ENCODE data around the gene GLRA1.

The GLRA1 gene

DNA sequence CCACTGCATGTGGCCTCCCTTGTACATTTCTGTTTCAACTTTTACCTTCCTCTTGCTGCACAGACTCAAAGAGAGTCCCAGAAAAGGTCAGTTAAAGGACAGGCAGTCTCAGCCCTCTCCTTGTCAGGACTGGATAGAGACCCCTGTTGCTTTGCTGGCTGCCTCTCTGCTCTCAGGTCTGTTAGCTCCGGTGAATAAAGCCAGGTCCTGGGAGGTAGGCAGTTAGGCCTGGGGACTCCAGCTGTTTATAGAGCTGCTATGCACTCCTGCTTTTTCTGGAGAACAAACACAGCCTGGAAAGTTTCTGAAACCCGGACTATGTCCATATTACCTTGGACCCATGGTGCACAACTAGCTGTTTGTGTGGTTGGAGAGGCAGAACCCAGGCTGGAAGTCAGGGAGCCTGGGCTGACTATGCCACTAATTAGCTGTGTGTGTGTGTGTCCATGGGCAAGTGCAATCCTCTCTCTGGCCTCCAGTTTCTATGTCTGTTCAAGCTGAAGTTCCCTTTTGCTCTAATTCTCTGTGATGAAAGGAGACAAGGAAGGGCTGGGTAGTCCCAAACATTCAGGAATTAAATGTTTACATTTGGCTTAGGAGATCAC is 42.9 kb downstream of the GLRA1 start:
- Histone ChIP-seq H2AFZ (ENCODE audit: low read length) (no peak overlapping the region), H3K9me2 (ENCODE audit: low read depth, low read length) (no peaks in the 10 kb centered on the region), H3K4me2 (ENCODE audit: low read length) (no peak overlapping the region), H4K20me1 (ENCODE audit: insufficient read depth, low read length) (no peaks in the 10 kb centered on the region), H3K36me3 (ENCODE audit: insufficient read depth, low read length) (no peaks in the 10 kb centered on the region), H3K9me3 (ENCODE audit: low read length) (no peaks in the 10 kb centered on the region), H3K4me3 (ENCODE audit: low read depth, low read length, poor library complexity, severe bottlenecking) (no peak overlapping the region), H3F3A (ENCODE audit: insufficient read depth, low read length) (no peaks in the 10 kb centered on the region), H3K27me3 (ENCODE audit: insufficient read depth, low read length) (no peaks in the 10 kb centered on the region), H3K79me2 (ENCODE audit: insufficient read depth, low read length) (no peaks in the 10 kb centered on the region), H3K9ac (ENCODE audit: low read length) (no peak overlapping the region), H3K27ac (ENCODE audit: low read depth, low read length, poor library complexity, severe bottlenecking) (no peak overlapping the region), H3K4me1 (ENCODE audit: insufficient read depth, low read length, severe bottlenecking) (no peaks in the 10 kb centered on the region)
- no peak for TF ChIP-seq EZH2 (IDR thresholded peaks at IDR 0.05; ENCODE audit: borderline replicate concordance, low read length)
- TF ChIP-seq, protein P1, sequence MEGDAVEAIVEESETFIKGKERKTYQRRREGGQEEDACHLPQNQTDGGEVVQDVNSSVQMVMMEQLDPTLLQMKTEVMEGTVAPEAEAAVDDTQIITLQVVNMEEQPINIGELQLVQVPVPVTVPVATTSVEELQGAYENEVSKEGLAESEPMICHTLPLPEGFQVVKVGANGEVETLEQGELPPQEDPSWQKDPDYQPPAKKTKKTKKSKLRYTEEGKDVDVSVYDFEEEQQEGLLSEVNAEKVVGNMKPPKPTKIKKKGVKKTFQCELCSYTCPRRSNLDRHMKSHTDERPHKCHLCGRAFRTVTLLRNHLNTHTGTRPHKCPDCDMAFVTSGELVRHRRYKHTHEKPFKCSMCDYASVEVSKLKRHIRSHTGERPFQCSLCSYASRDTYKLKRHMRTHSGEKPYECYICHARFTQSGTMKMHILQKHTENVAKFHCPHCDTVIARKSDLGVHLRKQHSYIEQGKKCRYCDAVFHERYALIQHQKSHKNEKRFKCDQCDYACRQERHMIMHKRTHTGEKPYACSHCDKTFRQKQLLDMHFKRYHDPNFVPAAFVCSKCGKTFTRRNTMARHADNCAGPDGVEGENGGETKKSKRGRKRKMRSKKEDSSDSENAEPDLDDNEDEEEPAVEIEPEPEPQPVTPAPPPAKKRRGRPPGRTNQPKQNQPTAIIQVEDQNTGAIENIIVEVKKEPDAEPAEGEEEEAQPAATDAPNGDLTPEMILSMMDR (IDR thresholded peaks at IDR 0.05; ENCODE audit: low read length): no peak

DNA sequence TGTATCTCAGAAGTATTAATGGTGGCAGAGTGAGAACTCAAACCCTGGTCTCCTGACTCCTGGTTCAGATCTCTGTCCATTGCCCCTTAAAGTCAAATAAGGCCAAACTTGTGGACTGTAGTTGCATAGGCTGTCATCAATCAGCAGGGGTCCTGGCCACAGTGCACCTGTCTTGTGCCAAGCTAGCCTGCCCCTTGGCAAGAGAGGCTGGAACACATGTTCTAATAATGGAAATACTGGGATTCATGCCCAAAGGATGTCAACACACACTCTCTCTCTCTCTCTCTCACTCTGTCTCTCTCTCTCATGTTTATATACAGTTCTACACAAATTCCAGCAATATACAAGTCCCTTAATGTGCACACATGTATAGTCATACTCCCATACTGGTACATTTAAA is 44.3 kb downstream of the GLRA1 start:
- H3K27ac ChIP-seq (ENCODE audit: low read depth, low read length, poor library complexity, severe bottlenecking): no peak overlapping the region
- no peaks in the 10 kb centered on the region for H3K4me1 ChIP-seq (ENCODE audit: insufficient read depth, low read length, severe bottlenecking)
- H3K79me2 ChIP-seq (ENCODE audit: insufficient read depth, low read length): no peaks in the 10 kb centered on the region
- no peak overlapping the region for H3K4me2 ChIP-seq (ENCODE audit: low read length)
- H2AFZ ChIP-seq (ENCODE audit: low read length): no peak overlapping the region
- H3K36me3 ChIP-seq (ENCODE audit: insufficient read depth, low read length): no peaks in the 10 kb centered on the region
- no peaks in the 10 kb centered on the region for H4K20me1 ChIP-seq (ENCODE audit: insufficient read depth, low read length)
- H3F3A ChIP-seq (ENCODE audit: insufficient read depth, low read length): no peaks in the 10 kb centered on the region
- no peak overlapping the region for H3K9ac ChIP-seq (ENCODE audit: low read length)
- no peak for TF ChIP-seq EZH2 (IDR thresholded peaks at IDR 0.05; ENCODE audit: borderline replicate concordance, low read length)
- TF ChIP-seq, protein P1 (IDR thresholded peaks at IDR 0.05; ENCODE audit: low read length): no peak
- no peaks in the 10 kb centered on the region for H3K27me3 ChIP-seq (ENCODE audit: insufficient read depth, low read length)
- no peak overlapping the region for H3K4me3 ChIP-seq (ENCODE audit: low read depth, low read length, poor library complexity, severe bottlenecking)
- H3K9me2 ChIP-seq (ENCODE audit: low read depth, low read length): no peaks in the 10 kb centered on the region
- no peaks in the 10 kb centered on the region for H3K9me3 ChIP-seq (ENCODE audit: low read length)

DNA sequence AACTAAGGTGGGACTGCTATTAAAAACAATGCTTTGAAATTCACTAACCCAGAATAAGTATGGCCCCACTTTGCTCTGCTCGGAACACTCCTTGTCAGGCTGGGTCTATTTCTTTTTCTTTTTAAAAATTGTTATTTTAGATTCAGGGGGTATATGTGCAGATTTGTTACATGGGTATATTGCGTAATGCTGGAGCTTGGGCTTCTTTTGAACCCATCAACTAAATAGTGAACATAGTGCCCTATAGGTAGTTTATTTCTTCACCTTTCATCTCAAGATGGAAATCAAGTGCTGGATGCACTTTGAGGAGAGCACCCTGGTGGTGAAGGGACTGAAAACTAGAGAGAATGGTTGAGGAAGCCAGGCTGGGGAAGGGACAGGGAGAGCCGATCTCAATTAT is 51.0 kb downstream of the GLRA1 start:
- Histone ChIP-seq H3K4me2 (ENCODE audit: low read length) (no peak overlapping the region), H3K9ac (ENCODE audit: low read length) (no peak overlapping the region)

More for the DNA sequence above, 51.0 kb downstream of the GLRA1 start:
- no peak overlapping the region for H3K27ac ChIP-seq (ENCODE audit: low read depth, low read length, poor library complexity, severe bottlenecking)
- no peak overlapping the region for H3K4me3 ChIP-seq (ENCODE audit: low read depth, low read length, poor library complexity, severe bottlenecking)
- no peaks in the 10 kb centered on the region for H3K79me2 ChIP-seq (ENCODE audit: insufficient read depth, low read length)
- no peak overlapping the region for H2AFZ ChIP-seq (ENCODE audit: low read length)
- H3K4me1 ChIP-seq (ENCODE audit: insufficient read depth, low read length, severe bottlenecking): no peaks in the 10 kb centered on the region
- no peaks in the 10 kb centered on the region for H3F3A ChIP-seq (ENCODE audit: insufficient read depth, low read length)
- H3K9me3 ChIP-seq (ENCODE audit: low read length): no peaks in the 10 kb centered on the region
- no peaks in the 10 kb centered on the region for H3K9me2 ChIP-seq (ENCODE audit: low read depth, low read length)
- H4K20me1 ChIP-seq (ENCODE audit: insufficient read depth, low read length): no peaks in the 10 kb centered on the region
- no peaks in the 10 kb centered on the region for H3K27me3 ChIP-seq (ENCODE audit: insufficient read depth, low read length)
- no peaks in the 10 kb centered on the region for H3K36me3 ChIP-seq (ENCODE audit: insufficient read depth, low read length)
- no peak for TF ChIP-seq EZH2 (IDR thresholded peaks at IDR 0.05; ENCODE audit: borderline replicate concordance, low read length)
- TF ChIP-seq, protein P1 (IDR thresholded peaks at IDR 0.05; ENCODE audit: low read length): no peak
